Panc1 (cell line): ENCODE results near the gene ORAI1. TPM values are rescaled to one million over a fixed set of nuclear protein-coding genes. Genes with fewer than 3 reads are reported as not detected.

Experiments used
- ATAC-seq: fragments of 200-7000 bp; cut with Tn5 transposase; 2 replicates; pipeline ENCODE4 v1.9.1; 2020; ENCODE audit warnings: mild to moderate bottlenecking, moderate library complexity
- BruUV-seq: library from RNA; stranded (reverse); fragments of 400-500 nt; replicated peaks from 2 replicates; lab custom pipeline; 2021; lab: Mats Ljungman, UMichigan
- CTCF ChIA-PET: fragments of 300-600 bp; sonication (Branson Sonifier 250); formaldehyde crosslinking; loops from one replicate; lab custom pipeline; 2022; ENCODE audit warnings: antibody characterized with exemption; lab: Charles Lee
- POLR2A ChIA-PET: fragments of 300-600 bp; sonication (Branson Sonifier 250); formaldehyde crosslinking; loops from one replicate; lab custom pipeline; 2022; ENCODE audit warnings: antibody characterized with exemption; lab: Charles Lee
- DNase-seq: peaks from one replicate; pipeline ENCODE4 v3.0.0-alpha.2; 2010; ENCODE audit warnings: low read depth, low spot score
- H3K27ac ChIP-seq: 2 replicates; pipeline ENCODE4 v1.5.1; 2011; ENCODE audit warnings: mild to moderate bottlenecking, low read length, inconsistent platforms
- H3K27me3 ChIP-seq: fragments of 200-500 bp; sonication (Bioruptor generic); 2 replicates; pipeline ENCODE4 v1.6.0; 2014; ENCODE audit warnings: low read length, inconsistent platforms; ENCODE audit not compliant: control insufficient read depth, insufficient read depth
- H3K36me3 ChIP-seq: fragments of 200-500 bp; sonication (Bioruptor generic); 2 replicates; pipeline ENCODE4 v1.5.1; 2014; ENCODE audit warnings: inconsistent platforms, mild to moderate bottlenecking, low read length, moderate library complexity; ENCODE audit not compliant: control insufficient read depth, insufficient read depth
- H3K4me1 ChIP-seq: 2 replicates; pipeline ENCODE4 v1.5.1; 2011; ENCODE audit warnings: inconsistent platforms, mild to moderate bottlenecking, low read length, moderate library complexity; ENCODE audit not compliant: control insufficient read depth, insufficient read depth
- H3K4me3 ChIP-seq, 2 experiments: 2 replicates each; pipeline ENCODE4 v1.5.1; 2011 to 2012; ENCODE audit warnings: low read depth in 2 of 2, low read length in 2 of 2, mild to moderate bottlenecking in 2 of 2, inconsistent platforms in 1 of 2, moderate library complexity in 1 of 2
- H3K9me3 ChIP-seq: fragments of 200-500 bp; sonication (Bioruptor generic); 2 replicates; pipeline ENCODE4 v1.5.1; 2014; ENCODE audit warnings: low read depth, mild to moderate bottlenecking, inconsistent platforms, low read length, moderate library complexity; ENCODE audit not compliant: control insufficient read depth, insufficient read depth
- POLR2AphosphoS5 ChIP-seq: IDR thresholded peaks from 2 replicates; pipeline ENCODE4 v1.6.1; 2012; ENCODE audit warnings: mild to moderate bottlenecking, low read depth, low read length, moderate library complexity
- REST ChIP-seq, 2 experiments: IDR thresholded peaks; 2 replicates each; pipeline ENCODE4 v1.6.1; 2011 to 2012; ENCODE audit warnings: low read depth in 2 of 2, control low read depth in 1 of 2, low read length in 1 of 2, mild to moderate bottlenecking in 1 of 2, moderate library complexity in 1 of 2; ENCODE audit not compliant: insufficient read depth in 1 of 2
- SIN3A ChIP-seq: IDR thresholded peaks from 2 replicates; pipeline ENCODE4 v1.6.1; 2012; ENCODE audit warnings: low read depth, mild to moderate bottlenecking, low read length, moderate library complexity, borderline replicate concordance; ENCODE audit not compliant: insufficient read depth
- TCF7L2 ChIP-seq: IDR thresholded peaks from 2 replicates; pipeline ENCODE4 v1.6.1; 2011; ENCODE audit warnings: mild to moderate bottlenecking, low read depth, low read length, inconsistent platforms
- in situ Hi-C: cut with HindIII; loops from 2 replicates; pipeline ENCODE4 v1.10.0; 2016; ENCODE audit warnings: low sequenced_read_pairs, low pct_unique_long_range_greater_than_20kb
- intact Hi-C: fragments of 100-400 bp; cut with micrococcal nuclease; formaldehyde crosslinking; loops from one replicate; pipeline ENCODE4 v1.10.0; 2022; ENCODE audit not compliant: unreplicated experiment
- total RNA-seq: library from RNA; stranded (reverse); gene quantifications from one replicate; pipeline ENCODE4 v1.2.1, GENCODE V29; 2021; ENCODE audit not compliant: unreplicated experiment
- TF ChIP-seq, protein P1 (sequence below): fragments of 450-650 bp; IDR thresholded peaks from 2 replicates; pipeline ENCODE4 v1.5.1; 2017; ENCODE audit warnings: mild to moderate bottlenecking

Gene ORAI1
- total RNA-seq, 1 experiment from 2014 or later: 36.7 TPM

DNA sequence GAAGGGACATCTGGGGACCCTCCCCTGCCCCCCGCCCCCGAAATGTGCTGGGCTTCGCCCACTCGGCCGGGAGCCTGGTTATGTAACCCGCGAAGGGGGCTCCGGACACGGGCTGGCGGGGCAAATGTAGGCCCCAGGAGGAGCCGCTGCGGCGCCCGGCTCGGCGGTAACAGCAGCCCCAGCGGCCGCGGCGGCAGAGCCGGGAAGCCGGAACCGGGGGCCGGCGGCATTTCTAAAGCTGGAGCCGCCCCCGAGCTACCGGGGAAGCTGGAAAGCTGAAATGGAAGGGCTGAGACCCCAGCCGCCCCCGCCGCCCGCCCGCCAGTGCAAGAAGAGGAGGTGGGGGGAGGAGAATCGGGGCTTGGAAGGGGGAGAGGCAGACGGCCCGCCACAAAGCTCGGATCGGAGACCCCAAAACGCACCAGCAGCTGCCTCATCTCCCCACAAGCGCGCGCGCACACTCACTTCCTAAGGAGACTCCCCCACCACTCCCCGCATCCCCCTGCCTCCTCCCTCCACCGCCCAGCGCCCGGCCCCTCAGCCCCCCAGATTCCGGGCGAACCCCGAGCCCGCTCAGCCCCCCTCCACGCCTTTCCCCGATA, 47.0 kb upstream of the ORAI1 start:
- H3K4me1 ChIP-seq: peaks cover 29% of the 10 kb centered on the region
- H3K27ac ChIP-seq: peak overlapping the region; percentile 81; the same call in 1 of the 2 replicates
- ChIA-PET CTCF (interaction anchor here (0.6 to 1.1 kb wide), 2 partner anchors 27 to 39 kb away, joined by 7 to 9 read pairs; no protein-coding TSS in a partner anchor), POLR2A (interaction anchor here (0.7 kb wide), 1 partner anchor 15 kb away, joined by 3 read pairs; no protein-coding TSS in a partner anchor)
- in situ Hi-C loops: no loop called here
- intact Hi-C loops: no loop called here
- no peak for DNase-seq
- H3K36me3 ChIP-seq: no peaks in the 10 kb centered on the region
- no TSS peak for BruUV-seq
- H3K4me3 ChIP-seq: peak overlapping the region; percentile 59 to 92
- no peaks in the 10 kb centered on the region for H3K9me3 ChIP-seq
- TF ChIP-seq REST (IDR thresholded peaks at IDR 0.05; ENCODE audit: insufficient read depth in 1 of 2, low read depth in 2 of 2, low read length in 1 of 2): no peak
- TF ChIP-seq, protein P1, sequence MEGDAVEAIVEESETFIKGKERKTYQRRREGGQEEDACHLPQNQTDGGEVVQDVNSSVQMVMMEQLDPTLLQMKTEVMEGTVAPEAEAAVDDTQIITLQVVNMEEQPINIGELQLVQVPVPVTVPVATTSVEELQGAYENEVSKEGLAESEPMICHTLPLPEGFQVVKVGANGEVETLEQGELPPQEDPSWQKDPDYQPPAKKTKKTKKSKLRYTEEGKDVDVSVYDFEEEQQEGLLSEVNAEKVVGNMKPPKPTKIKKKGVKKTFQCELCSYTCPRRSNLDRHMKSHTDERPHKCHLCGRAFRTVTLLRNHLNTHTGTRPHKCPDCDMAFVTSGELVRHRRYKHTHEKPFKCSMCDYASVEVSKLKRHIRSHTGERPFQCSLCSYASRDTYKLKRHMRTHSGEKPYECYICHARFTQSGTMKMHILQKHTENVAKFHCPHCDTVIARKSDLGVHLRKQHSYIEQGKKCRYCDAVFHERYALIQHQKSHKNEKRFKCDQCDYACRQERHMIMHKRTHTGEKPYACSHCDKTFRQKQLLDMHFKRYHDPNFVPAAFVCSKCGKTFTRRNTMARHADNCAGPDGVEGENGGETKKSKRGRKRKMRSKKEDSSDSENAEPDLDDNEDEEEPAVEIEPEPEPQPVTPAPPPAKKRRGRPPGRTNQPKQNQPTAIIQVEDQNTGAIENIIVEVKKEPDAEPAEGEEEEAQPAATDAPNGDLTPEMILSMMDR: no peak
- TF ChIP-seq TCF7L2: no peak
- TF ChIP-seq POLR2AphosphoS5: no peak
- TF ChIP-seq SIN3A: no peak
- ATAC-seq: no peak
- no peaks in the 10 kb centered on the region for H3K27me3 ChIP-seq

DNA sequence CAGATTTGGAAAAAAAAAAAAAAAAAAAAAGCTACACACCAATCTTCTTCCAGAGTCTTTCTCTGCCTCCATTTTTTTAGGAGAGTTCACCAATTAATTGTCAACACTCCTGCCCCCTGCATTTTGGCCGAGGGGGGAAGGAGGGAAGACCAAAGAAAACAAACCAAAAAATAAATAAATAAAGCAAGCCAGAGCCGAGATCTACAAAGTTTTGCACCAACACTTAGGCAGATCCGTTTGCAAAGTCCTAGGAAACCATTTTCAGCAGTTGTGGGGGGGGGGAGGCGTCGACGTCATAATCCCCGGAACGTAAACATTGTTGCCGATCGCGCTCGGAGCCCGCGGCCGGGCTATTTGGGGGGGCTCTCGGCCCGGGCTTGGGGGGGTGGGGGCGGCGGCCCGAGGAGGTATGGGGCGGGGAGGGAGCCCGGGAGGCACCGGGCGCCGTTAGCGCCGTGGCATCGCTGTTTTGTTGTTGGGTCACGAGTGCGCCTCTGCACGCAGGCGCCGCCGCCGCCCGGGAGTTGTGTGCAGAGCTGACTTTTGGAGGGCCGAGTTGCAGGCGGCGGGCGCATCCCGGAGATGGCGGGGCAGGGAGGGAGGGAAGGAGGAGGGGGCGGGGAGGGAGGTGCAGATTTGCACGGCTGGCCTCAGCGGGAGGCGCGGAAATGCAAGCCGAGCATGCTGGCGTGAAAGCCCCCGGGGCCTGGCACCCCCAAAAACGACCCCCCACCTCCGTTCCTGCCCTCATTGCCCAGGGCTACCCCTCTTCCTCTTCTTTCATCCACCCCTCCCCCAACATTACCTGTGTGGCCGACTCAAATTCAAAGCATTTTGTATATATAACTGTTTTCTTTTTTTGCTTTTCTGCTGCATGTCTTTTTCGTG, 46.1 kb upstream of the ORAI1 start:
- intact Hi-C loops (no loop called here), in situ Hi-C loops (no loop called here)
- ATAC-seq (peak; percentile 82), DNase-seq (no peak)
- ChIA-PET POLR2A (interaction anchor here (0.7 kb wide), 2 partner anchors 16 to 301 kb away, joined by 3 to 4 read pairs; no protein-coding TSS in a partner anchor), CTCF (interaction anchor here (0.5 to 1.1 kb wide), 3 partner anchors 28 to 822 kb away, joined by 3 to 9 read pairs (median 4); no protein-coding TSS in a partner anchor)
- Histone ChIP-seq H3K4me1 (peaks cover 29% of the 10 kb centered on the region), H3K27me3 (no peaks in the 10 kb centered on the region), H3K36me3 (no peaks in the 10 kb centered on the region), H3K27ac (peak overlapping the region; percentile 89), H3K4me3 (peak overlapping the region; percentile 59 to 92), H3K9me3 (no peaks in the 10 kb centered on the region)
- BruUV-seq: no TSS peak
- TF ChIP-seq SIN3A (peak; percentile 60; the same call in 1 of the 2 replicates), TCF7L2 (no peak), REST (IDR thresholded peaks at IDR 0.05; ENCODE audit: insufficient read depth in 1 of 2, low read depth in 2 of 2, low read length in 1 of 2) (no peak), POLR2AphosphoS5 (no peak; the same call in 1 of the 2 replicates)
